Measurements from ENCODE around the gene CABP1.

DNA sequence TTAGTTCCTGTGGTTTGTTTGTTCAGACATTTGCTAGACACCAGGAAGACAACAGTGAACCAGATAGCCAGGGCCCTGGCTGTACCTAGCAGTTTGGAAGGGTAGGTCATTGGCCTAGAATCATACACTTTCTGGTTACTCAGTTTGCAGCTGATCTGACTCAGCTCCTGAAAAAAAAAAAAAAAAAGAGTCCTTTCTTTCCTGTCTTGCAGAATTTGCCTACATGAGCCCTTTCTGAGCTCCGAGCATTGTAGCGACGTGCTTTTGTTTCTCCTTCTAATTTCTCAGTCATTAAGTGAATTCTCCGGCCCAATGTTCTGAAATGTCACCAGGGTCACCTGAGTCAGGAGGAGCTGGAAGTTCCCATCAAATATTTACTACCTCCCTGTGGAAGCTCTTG lies 2.4 kb downstream of the CABP1 start:
- TF ChIP-seq NFIC (IDR thresholded peaks at IDR 0.05) (no peak), ZFX (CRISPR knock-in tag; IDR thresholded peaks at IDR 0.05) (no peak), GABPA (tag; conservative IDR thresholded peaks at IDR 0.05; ENCODE audit: low read depth) (no peak), HDGF (IDR thresholded peaks at IDR 0.05) (no peak), RNF2 (IDR thresholded peaks at IDR 0.05) (no peak), ZFP36 (IDR thresholded peaks at IDR 0.05; ENCODE audit: low read depth, low read length, partially characterized antibody) (no peak), CREB1 (IDR thresholded peaks at IDR 0.05) (no peak), CREB1 (CRISPR knock-in tag; IDR thresholded peaks at IDR 0.05) (no peak), FOSL1 (tag; conservative IDR thresholded peaks at IDR 0.05) (no peak), GTF2F1 (IDR thresholded peaks at IDR 0.05; ENCODE audit: low read depth, low read length) (no peak), KDM2B (CRISPR knock-in tag; IDR thresholded peaks at IDR 0.05) (no peak)
- TF ChIP-seq, protein P1, sequence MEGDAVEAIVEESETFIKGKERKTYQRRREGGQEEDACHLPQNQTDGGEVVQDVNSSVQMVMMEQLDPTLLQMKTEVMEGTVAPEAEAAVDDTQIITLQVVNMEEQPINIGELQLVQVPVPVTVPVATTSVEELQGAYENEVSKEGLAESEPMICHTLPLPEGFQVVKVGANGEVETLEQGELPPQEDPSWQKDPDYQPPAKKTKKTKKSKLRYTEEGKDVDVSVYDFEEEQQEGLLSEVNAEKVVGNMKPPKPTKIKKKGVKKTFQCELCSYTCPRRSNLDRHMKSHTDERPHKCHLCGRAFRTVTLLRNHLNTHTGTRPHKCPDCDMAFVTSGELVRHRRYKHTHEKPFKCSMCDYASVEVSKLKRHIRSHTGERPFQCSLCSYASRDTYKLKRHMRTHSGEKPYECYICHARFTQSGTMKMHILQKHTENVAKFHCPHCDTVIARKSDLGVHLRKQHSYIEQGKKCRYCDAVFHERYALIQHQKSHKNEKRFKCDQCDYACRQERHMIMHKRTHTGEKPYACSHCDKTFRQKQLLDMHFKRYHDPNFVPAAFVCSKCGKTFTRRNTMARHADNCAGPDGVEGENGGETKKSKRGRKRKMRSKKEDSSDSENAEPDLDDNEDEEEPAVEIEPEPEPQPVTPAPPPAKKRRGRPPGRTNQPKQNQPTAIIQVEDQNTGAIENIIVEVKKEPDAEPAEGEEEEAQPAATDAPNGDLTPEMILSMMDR (IDR thresholded peaks at IDR 0.05 in 2 of 3, conservative IDR thresholded peaks at IDR 0.05 in 1 of 3; ENCODE audit: insufficient read depth in 2 of 3, low read depth in 1 of 3, low read length in 3 of 3), result no peak
- TF ChIP-seq, protein P2, sequence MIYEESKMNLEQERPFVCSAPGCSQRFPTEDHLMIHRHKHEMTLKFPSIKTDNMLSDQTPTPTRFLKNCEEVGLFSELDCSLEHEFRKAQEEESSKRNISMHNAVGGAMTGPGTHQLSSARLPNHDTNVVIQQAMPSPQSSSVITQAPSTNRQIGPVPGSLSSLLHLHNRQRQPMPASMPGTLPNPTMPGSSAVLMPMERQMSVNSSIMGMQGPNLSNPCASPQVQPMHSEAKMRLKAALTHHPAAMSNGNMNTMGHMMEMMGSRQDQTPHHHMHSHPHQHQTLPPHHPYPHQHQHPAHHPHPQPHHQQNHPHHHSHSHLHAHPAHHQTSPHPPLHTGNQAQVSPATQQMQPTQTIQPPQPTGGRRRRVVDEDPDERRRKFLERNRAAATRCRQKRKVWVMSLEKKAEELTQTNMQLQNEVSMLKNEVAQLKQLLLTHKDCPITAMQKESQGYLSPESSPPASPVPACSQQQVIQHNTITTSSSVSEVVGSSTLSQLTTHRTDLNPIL (CRISPR knock-in tag; IDR thresholded peaks at IDR 0.05), result no peak
- TF ChIP-seq, protein P3, sequence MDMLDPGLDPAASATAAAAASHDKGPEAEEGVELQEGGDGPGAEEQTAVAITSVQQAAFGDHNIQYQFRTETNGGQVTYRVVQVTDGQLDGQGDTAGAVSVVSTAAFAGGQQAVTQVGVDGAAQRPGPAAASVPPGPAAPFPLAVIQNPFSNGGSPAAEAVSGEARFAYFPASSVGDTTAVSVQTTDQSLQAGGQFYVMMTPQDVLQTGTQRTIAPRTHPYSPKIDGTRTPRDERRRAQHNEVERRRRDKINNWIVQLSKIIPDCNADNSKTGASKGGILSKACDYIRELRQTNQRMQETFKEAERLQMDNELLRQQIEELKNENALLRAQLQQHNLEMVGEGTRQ (CRISPR knock-in tag; IDR thresholded peaks at IDR 0.05), result no peak
- TF ChIP-seq, protein P4, sequence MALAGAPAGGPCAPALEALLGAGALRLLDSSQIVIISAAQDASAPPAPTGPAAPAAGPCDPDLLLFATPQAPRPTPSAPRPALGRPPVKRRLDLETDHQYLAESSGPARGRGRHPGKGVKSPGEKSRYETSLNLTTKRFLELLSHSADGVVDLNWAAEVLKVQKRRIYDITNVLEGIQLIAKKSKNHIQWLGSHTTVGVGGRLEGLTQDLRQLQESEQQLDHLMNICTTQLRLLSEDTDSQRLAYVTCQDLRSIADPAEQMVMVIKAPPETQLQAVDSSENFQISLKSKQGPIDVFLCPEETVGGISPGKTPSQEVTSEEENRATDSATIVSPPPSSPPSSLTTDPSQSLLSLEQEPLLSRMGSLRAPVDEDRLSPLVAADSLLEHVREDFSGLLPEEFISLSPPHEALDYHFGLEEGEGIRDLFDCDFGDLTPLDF (CRISPR knock-in tag; IDR thresholded peaks at IDR 0.05), result no peak
